ENCODE measurements around the gene RFTN1. TPM values are rescaled to one million over a fixed set of nuclear protein-coding genes. Genes with fewer than 3 reads are reported as not detected.

RFTN1 gene
- total and polyA plus RNA-seq, 9 of the 15 experiments (the other 6 are each of a cell fraction or from before 2014, with no cell fraction given), result 0.08 to 0.51 (median 0.11) TPM; not detected in 6

- TF ChIP-seq ZNF408 (CRISPR knock-in tag; IDR thresholded peaks at IDR 0.05; ENCODE audit: low read depth), result no peak
- TF ChIP-seq, protein P1, sequence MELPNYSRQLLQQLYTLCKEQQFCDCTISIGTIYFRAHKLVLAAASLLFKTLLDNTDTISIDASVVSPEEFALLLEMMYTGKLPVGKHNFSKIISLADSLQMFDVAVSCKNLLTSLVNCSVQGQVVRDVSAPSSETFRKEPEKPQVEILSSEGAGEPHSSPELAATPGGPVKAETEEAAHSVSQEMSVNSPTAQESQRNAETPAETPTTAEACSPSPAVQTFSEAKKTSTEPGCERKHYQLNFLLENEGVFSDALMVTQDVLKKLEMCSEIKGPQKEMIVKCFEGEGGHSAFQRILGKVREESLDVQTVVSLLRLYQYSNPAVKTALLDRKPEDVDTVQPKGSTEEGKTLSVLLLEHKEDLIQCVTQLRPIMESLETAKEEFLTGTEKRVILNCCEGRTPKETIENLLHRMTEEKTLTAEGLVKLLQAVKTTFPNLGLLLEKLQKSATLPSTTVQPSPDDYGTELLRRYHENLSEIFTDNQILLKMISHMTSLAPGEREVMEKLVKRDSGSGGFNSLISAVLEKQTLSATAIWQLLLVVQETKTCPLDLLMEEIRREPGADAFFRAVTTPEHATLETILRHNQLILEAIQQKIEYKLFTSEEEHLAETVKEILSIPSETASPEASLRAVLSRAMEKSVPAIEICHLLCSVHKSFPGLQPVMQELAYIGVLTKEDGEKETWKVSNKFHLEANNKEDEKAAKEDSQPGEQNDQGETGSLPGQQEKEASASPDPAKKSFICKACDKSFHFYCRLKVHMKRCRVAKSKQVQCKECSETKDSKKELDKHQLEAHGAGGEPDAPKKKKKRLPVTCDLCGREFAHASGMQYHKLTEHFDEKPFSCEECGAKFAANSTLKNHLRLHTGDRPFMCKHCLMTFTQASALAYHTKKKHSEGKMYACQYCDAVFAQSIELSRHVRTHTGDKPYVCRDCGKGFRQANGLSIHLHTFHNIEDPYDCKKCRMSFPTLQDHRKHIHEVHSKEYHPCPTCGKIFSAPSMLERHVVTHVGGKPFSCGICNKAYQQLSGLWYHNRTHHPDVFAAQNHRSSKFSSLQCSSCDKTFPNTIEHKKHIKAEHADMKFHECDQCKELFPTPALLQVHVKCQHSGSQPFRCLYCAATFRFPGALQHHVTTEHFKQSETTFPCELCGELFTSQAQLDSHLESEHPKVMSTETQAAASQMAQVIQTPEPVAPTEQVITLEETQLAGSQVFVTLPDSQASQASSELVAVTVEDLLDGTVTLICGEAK (IDR thresholded peaks at IDR 0.05), result 0 out of 2 replicates have a peak, but pooled peaks have one; percentile 32
- TF ChIP-seq, protein P1 (CRISPR knock-in tag; IDR thresholded peaks at IDR 0.05), result no peak
- TF ChIP-seq ZNF79 (CRISPR knock-in tag; IDR thresholded peaks at IDR 0.05; ENCODE audit: low read depth), result no peak
- peak; percentile 94 to 96 for TF ChIP-seq KDM1A (IDR thresholded peaks at IDR 0.05)
- TF ChIP-seq, protein P2, sequence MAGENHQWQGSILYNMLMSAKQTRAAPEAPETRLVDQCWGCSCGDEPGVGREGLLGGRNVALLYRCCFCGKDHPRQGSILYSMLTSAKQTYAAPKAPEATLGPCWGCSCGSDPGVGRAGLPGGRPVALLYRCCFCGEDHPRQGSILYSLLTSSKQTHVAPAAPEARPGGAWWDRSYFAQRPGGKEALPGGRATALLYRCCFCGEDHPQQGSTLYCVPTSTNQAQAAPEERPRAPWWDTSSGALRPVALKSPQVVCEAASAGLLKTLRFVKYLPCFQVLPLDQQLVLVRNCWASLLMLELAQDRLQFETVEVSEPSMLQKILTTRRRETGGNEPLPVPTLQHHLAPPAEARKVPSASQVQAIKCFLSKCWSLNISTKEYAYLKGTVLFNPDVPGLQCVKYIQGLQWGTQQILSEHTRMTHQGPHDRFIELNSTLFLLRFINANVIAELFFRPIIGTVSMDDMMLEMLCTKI (IDR thresholded peaks at IDR 0.05; ENCODE audit: partially characterized antibody), result no peak
- no peak; the same call in 1 of the 2 replicates for TF ChIP-seq ZNF263 (CRISPR knock-in tag; IDR thresholded peaks at IDR 0.05; ENCODE audit: borderline replicate concordance)
- TF ChIP-seq TFAM (CRISPR knock-in tag; conservative IDR thresholded peaks at IDR 0.05), result no peak
- no peak for TF ChIP-seq HNRNPUL1 (IDR thresholded peaks at IDR 0.05; ENCODE audit: low read length)
- no peak for TF ChIP-seq ZNF586 (CRISPR knock-in tag; conservative IDR thresholded peaks at IDR 0.05)
- peak; percentile 51; the same call in 1 of the 2 replicates for TF ChIP-seq BHLHE40 (IDR thresholded peaks at IDR 0.05; ENCODE audit: low read length)
- no peak for TF ChIP-seq YBX1 (IDR thresholded peaks at IDR 0.05)
- TF ChIP-seq, protein P3, sequence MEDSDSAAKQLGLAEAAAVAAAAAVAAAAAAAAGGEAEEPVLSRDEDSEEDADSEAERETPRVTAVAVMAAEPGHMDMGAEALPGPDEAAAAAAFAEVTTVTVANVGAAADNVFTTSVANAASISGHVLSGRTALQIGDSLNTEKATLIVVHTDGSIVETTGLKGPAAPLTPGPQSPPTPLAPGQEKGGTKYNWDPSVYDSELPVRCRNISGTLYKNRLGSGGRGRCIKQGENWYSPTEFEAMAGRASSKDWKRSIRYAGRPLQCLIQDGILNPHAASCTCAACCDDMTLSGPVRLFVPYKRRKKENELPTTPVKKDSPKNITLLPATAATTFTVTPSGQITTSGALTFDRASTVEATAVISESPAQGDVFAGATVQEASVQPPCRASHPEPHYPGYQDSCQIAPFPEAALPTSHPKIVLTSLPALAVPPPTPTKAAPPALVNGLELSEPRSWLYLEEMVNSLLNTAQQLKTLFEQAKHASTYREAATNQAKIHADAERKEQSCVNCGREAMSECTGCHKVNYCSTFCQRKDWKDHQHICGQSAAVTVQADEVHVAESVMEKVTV (CRISPR knock-in tag; IDR thresholded peaks at IDR 0.05), result no peak
- peak; percentile 48; the same call in 1 of the 2 replicates for TF ChIP-seq GATAD2A (IDR thresholded peaks at IDR 0.05)
- TF ChIP-seq PHTF2 (CRISPR knock-in tag; IDR thresholded peaks at IDR 0.05), result no peak
- peak; percentile 99 for TF ChIP-seq SMARCE1 (IDR thresholded peaks at IDR 0.05)
Measured at GRCh38 chr3:16304061-16305010, 209.2 kb downstream of the RFTN1 start (continued).
